Astrocyte (in vitro differentiated cells and primary cell): ENCODE measurements around the gene TXNDC15. TPM values are rescaled to one million over a fixed set of nuclear protein-coding genes. Genes with fewer than 3 reads are reported as not detected.
"Not testable (repeated sequence)": the region's sequence is repeated elsewhere in the genome, so short reads cannot be mapped to it uniquely, and the experiment has no call there.

Experiments used
- DNase-seq: peaks from one replicate; pipeline ENCODE4 v3.0.0-alpha.2; 2010; ENCODE audit warnings: low read depth
- FAIRE-seq: peaks from 2 replicates; lab custom pipeline; 2011; peaks lifted over from hg19 to GRCh38; lab: Jason Lieb, UNC
- H2AFZ ChIP-seq: 2 replicates; pipeline ENCODE4 v1.6.0; 2012; ENCODE audit warnings: low read depth, low read length, inconsistent platforms
- H3K27ac ChIP-seq: 2 replicates; pipeline ENCODE4 v1.5.1; 2011; ENCODE audit warnings: low read depth, low read length, inconsistent platforms
- H3K27me3 ChIP-seq: 2 replicates; pipeline ENCODE4 v1.6.0; 2011; ENCODE audit warnings: low read length, inconsistent platforms; ENCODE audit not compliant: insufficient read depth
- H3K36me3 ChIP-seq: 2 replicates; pipeline ENCODE4 v1.5.1; 2011; ENCODE audit warnings: low read length, inconsistent platforms; ENCODE audit not compliant: insufficient read depth
- H3K4me1 ChIP-seq: 2 replicates; pipeline ENCODE4 v1.5.1; 2011; ENCODE audit warnings: low read length, inconsistent platforms; ENCODE audit not compliant: insufficient read depth
- H3K4me2 ChIP-seq: 2 replicates; pipeline ENCODE4 v1.6.0; 2012; ENCODE audit warnings: low read length, inconsistent platforms
- H3K4me3 ChIP-seq: 2 replicates; pipeline ENCODE4 v1.5.1; 2011; ENCODE audit warnings: low read depth, mild to moderate bottlenecking, low read length, inconsistent platforms; ENCODE audit not compliant: insufficient read depth
- H3K79me2 ChIP-seq: 2 replicates; pipeline ENCODE4 v1.6.0; 2012; ENCODE audit warnings: mild to moderate bottlenecking, low read length, inconsistent platforms; ENCODE audit not compliant: insufficient read depth
- H3K9ac ChIP-seq: 2 replicates; pipeline ENCODE4 v1.6.0; 2012; ENCODE audit warnings: mild to moderate bottlenecking, low read length, inconsistent platforms
- H3K9me3 ChIP-seq: 2 replicates; pipeline ENCODE4 v1.5.1; 2012; ENCODE audit warnings: low read depth, mild to moderate bottlenecking, low read length, inconsistent platforms; ENCODE audit not compliant: insufficient read depth
- H4K20me1 ChIP-seq: 2 replicates; pipeline ENCODE4 v1.6.0; 2012; ENCODE audit warnings: low read length, inconsistent platforms; ENCODE audit not compliant: insufficient read depth
- H3K27ac Mint-ChIP-seq: one replicate; pipeline ENCODE4 v1.8.0; 2021; ENCODE audit warnings: mild to moderate bottlenecking, mixed read lengths; ENCODE audit not compliant: unreplicated experiment
- H3K27me3 Mint-ChIP-seq: one replicate; pipeline ENCODE4 v1.8.0; 2021; ENCODE audit warnings: low read depth, mixed read lengths; ENCODE audit not compliant: unreplicated experiment
- H3K36me3 Mint-ChIP-seq: one replicate; pipeline ENCODE4 v1.8.0; 2021; ENCODE audit warnings: low read depth, mixed read lengths; ENCODE audit not compliant: unreplicated experiment
- H3K4me1 Mint-ChIP-seq: one replicate; pipeline ENCODE4 v1.8.0; 2021; ENCODE audit warnings: low read depth, mixed read lengths; ENCODE audit not compliant: unreplicated experiment
- H3K4me3 Mint-ChIP-seq: one replicate; pipeline ENCODE4 v1.8.0; 2021; ENCODE audit warnings: mild to moderate bottlenecking, moderate library complexity, mixed read lengths; ENCODE audit not compliant: unreplicated experiment
- H3K9me3 Mint-ChIP-seq: one replicate; pipeline ENCODE4 v1.8.0; 2021; ENCODE audit warnings: mild to moderate bottlenecking, mixed read lengths; ENCODE audit not compliant: unreplicated experiment
- EZH2 ChIP-seq: IDR thresholded peaks from 2 replicates; pipeline ENCODE4 v1.6.1; 2012; ENCODE audit warnings: mild to moderate bottlenecking, low read length, inconsistent platforms; ENCODE audit not compliant: insufficient read depth
- total RNA-seq: library from RNA; stranded (reverse); gene quantifications from 2 replicates; pipeline ENCODE4 v1.2.1, GENCODE V29; 2021
- TF ChIP-seq, protein P1 (sequence below): IDR thresholded peaks from 2 replicates; pipeline ENCODE4 v1.5.1; 2011; ENCODE audit warnings: low read depth, mild to moderate bottlenecking, inconsistent platforms, low read length, moderate library complexity; ENCODE audit not compliant: insufficient read depth

TXNDC15 gene
- total RNA-seq, 1 donor from 2014 or later = 65.6 TPM

DNA sequence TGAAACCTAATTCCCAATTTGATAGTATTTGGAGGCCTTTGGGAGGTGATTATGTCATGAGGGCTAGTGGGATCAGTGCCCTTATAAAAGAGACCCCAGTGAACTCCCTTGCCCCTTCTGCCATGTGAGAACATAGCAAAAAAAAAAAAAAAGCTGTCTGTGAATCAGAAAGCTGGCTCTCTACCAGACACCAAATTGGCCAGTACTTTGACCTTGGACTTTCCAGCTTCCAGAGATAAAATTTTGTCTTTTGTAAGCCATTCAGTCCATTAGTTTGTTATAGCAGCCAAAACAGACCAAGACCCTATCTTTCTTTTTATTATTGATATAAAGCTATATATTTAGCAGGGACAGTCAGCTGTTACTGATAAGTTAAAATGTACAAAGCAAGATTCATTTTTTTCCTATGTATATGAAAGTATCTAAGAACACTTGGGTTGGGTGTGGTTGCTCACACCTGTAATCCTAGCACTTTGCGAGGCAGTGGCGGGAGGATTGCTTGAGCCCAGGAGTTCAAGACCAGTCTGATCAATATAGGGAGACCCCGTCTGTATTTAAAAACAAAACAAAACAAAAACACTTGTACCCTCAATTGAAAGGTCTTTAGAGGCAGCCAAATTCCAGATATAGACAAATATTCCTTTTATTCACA lies 36.5 kb upstream of the TXNDC15 start:
- no peaks in the 10 kb centered on the region for H3K79me2 ChIP-seq
- no peak overlapping the region for H3K4me3 ChIP-seq
- H3K36me3 ChIP-seq = peaks cover 7% of the 10 kb centered on the region
- no peak overlapping the region for H3K9ac ChIP-seq
- Mint-ChIP-seq H3K27ac (no peak overlapping the region), H3K4me1 (peaks cover 24% of the 10 kb centered on the region), H3K27me3 (no peaks in the 10 kb centered on the region), H3K36me3 (peaks cover 9% of the 10 kb centered on the region), H3K4me3 (no peak overlapping the region), H3K9me3 (no peaks in the 10 kb centered on the region)
- H3K9me3 ChIP-seq = no peaks in the 10 kb centered on the region
- TF ChIP-seq, protein P1, sequence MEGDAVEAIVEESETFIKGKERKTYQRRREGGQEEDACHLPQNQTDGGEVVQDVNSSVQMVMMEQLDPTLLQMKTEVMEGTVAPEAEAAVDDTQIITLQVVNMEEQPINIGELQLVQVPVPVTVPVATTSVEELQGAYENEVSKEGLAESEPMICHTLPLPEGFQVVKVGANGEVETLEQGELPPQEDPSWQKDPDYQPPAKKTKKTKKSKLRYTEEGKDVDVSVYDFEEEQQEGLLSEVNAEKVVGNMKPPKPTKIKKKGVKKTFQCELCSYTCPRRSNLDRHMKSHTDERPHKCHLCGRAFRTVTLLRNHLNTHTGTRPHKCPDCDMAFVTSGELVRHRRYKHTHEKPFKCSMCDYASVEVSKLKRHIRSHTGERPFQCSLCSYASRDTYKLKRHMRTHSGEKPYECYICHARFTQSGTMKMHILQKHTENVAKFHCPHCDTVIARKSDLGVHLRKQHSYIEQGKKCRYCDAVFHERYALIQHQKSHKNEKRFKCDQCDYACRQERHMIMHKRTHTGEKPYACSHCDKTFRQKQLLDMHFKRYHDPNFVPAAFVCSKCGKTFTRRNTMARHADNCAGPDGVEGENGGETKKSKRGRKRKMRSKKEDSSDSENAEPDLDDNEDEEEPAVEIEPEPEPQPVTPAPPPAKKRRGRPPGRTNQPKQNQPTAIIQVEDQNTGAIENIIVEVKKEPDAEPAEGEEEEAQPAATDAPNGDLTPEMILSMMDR = no peak
- H3K4me2 ChIP-seq = no peak overlapping the region
- FAIRE-seq (no peak), DNase-seq (peak; percentile 18)
- no peaks in the 10 kb centered on the region for H4K20me1 ChIP-seq
- H3K27me3 ChIP-seq = no peaks in the 10 kb centered on the region
- H3K4me1 ChIP-seq = peaks cover 23% of the 10 kb centered on the region
- no peak overlapping the region for H2AFZ ChIP-seq
- no peak overlapping the region for H3K27ac ChIP-seq

DNA sequence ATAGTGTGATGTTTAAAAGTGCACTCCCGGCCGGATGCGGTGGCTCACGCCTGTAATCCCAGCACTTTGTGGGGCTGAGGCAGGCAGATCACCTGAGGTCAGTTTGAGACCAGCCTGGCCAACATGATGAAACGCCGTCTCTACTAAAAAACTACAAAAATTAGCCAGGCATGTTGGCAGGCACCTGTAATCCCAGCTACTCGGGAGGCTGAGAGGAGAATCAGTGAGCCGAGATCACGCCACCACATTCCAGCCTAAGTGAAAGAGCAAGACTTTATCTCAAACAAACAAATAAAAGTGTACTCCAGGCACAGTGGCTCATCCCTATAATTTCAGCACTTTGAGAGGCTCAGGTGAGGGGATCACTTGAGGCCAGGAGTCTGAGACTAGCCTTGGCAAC lies 35.8 kb upstream of the TXNDC15 start:
- not testable (repeated sequence) for H3K79me2 ChIP-seq, H3K9me3 ChIP-seq, H3K4me3 ChIP-seq, H2AFZ ChIP-seq, H4K20me1 ChIP-seq, H3K27me3 ChIP-seq, H3K36me3 ChIP-seq, FAIRE-seq, H3K9me3 Mint-ChIP-seq, H3K27ac Mint-ChIP-seq, H3K4me2 ChIP-seq, H3K9ac ChIP-seq, H3K36me3 Mint-ChIP-seq, H3K27ac ChIP-seq, DNase-seq, H3K4me3 Mint-ChIP-seq, H3K27me3 Mint-ChIP-seq
- peaks cover 24% of the 10 kb centered on the region for H3K4me1 Mint-ChIP-seq
- peaks cover 24% of the 10 kb centered on the region for H3K4me1 ChIP-seq

DNA sequence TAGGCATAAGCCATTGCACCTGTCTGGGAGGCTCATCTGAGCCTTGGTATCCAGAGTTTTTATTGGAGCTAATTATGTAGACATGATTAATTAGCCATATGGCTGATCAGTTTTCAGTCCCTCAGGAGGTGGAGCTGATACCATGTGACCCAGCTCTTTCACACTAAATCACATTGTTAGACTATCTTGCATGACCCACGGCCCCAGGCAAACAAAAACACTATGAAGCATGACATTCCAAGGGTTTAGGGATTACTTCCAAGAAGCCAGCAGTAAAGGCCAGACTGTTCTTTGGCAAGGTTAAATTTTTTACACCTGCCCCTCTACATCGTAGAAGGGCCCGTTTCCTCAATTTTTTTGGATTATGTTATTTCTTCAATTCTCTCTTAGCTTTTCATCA lies 33.4 kb upstream of the TXNDC15 start:
- no peak overlapping the region for H3K4me3 Mint-ChIP-seq
- H3K27me3 ChIP-seq = no peaks in the 10 kb centered on the region
- no peak overlapping the region for H3K27ac ChIP-seq
- H3K36me3 Mint-ChIP-seq = peaks cover 8% of the 10 kb centered on the region
- peaks cover 22% of the 10 kb centered on the region for H3K4me1 ChIP-seq
- no peaks in the 10 kb centered on the region for H3K9me3 Mint-ChIP-seq
- H4K20me1 ChIP-seq = no peaks in the 10 kb centered on the region
- H3K9me3 ChIP-seq = no peaks in the 10 kb centered on the region
- H3K4me2 ChIP-seq = no peak overlapping the region
- FAIRE-seq (no peak), DNase-seq (no peak)
- TF ChIP-seq, protein P1 = no peak
- TF ChIP-seq EZH2 = no peak
- H3K27me3 Mint-ChIP-seq = no peaks in the 10 kb centered on the region
- H3K4me1 Mint-ChIP-seq = peaks cover 22% of the 10 kb centered on the region
- H3K27ac Mint-ChIP-seq = peak overlapping the region; percentile 42
- H3K4me3 ChIP-seq = no peak overlapping the region
- peaks cover 5% of the 10 kb centered on the region for H3K36me3 ChIP-seq
- no peak overlapping the region for H3K9ac ChIP-seq
- peaks cover under 1% of the 10 kb centered on the region for H3K79me2 ChIP-seq
- H2AFZ ChIP-seq = no peak overlapping the region
